Thoracic aorta (tissue), 2 donors: ENCODE measurements around the gene IWS1. TPM values are rescaled to one million over a fixed set of nuclear protein-coding genes. Genes with fewer than 3 reads are reported as not detected.

ENCODE experiments used
- ATAC-seq: fragments of 150-250 bp; one replicate; pipeline ENCODE4 v1.8.0; 2017; ENCODE audit warnings: low read depth; ENCODE audit not compliant: insufficient number of reproducible peaks, low FRiP score
- DNase-seq: peaks from one replicate; pipeline ENCODE4 v3.0.0-alpha.2; 2020; ENCODE audit warnings: low spot score
- H3K27ac ChIP-seq, 2 donors: fragments of 200-600 bp; sonication (generic); 1 replicate in 1 of 2; 2 replicates in 1 of 2; pipeline ENCODE4 v1.5.1; 2016; ENCODE audit warnings: mild to moderate bottlenecking in 2 of 2, moderate library complexity in 2 of 2
- H3K27me3 ChIP-seq: fragments of 200-600 bp; sonication (generic); replicated peaks from 2 replicates; pipeline ENCODE4 v1.6.0; 2016; ENCODE audit warnings: mild to moderate bottlenecking; ENCODE audit not compliant: insufficient read depth
- H3K36me3 ChIP-seq: fragments of 200-600 bp; sonication (generic); one replicate; pipeline ENCODE4 v1.5.1; 2016
- H3K4me1 ChIP-seq, 2 donors: fragments of 200-600 bp; sonication (generic); 1 replicate in 1 of 2; 2 replicates in 1 of 2; pipeline versions ENCODE4 v1.5.1 to v1.6.0; 2016; ENCODE audit warnings: low read depth in 2 of 2, mild to moderate bottlenecking in 1 of 2; ENCODE audit not compliant: control insufficient read depth in 1 of 2
- H3K4me3 ChIP-seq: fragments of 200-600 bp; sonication (generic); 2 replicates; pipeline ENCODE4 v1.5.1; 2016; ENCODE audit warnings: mild to moderate bottlenecking
- H3K9me3 ChIP-seq: fragments of 200-600 bp; sonication (generic); 2 replicates; pipeline ENCODE4 v1.5.1; 2016
- CTCF ChIP-seq: fragments of 200-600 bp; sonication (generic); IDR thresholded peaks from one replicate; pipeline ENCODE4 v1.5.1; 2019; ENCODE audit warnings: antibody characterized with exemption
- total RNA-seq, 2 donors: library from RNA; depleted of rRNA; stranded (reverse); fragments of >200 nt; gene quantifications; one replicate each; pipeline versions ENCODE4 v1.1.0 to v1.2.3, GENCODE V29; 2016

IWS1 gene
- total RNA-seq, 2 donors from 2014 or later = 43.2 to 54.0 TPM

GRCh38 chr2:127569666-127570065 is 43.4 kb upstream of the IWS1 start:
- no peak for DNase-seq

GRCh38 chr2:127568128-127568527 is 41.8 kb upstream of the IWS1 start:
- DNase-seq (no peak), ATAC-seq (no peak)
- Histone ChIP-seq H3K36me3 (no peaks in the 10 kb centered on the region), H3K9me3 (no peaks in the 10 kb centered on the region), H3K4me1 (peaks cover 21 to 41% of the 10 kb centered on the region in 2 donors), H3K27ac (peak overlapping the region; percentile 69 to 76), H3K4me3 (no peak overlapping the region), H3K27me3 (no peaks in the 10 kb centered on the region)
- TF ChIP-seq CTCF = no peak

More at GRCh38 chr2:127569666-127570065, 43.4 kb upstream of the IWS1 start:
- Histone ChIP-seq H3K36me3 (no peaks in the 10 kb centered on the region), H3K27me3 (no peaks in the 10 kb centered on the region), H3K4me1 (peaks cover 21 to 41% of the 10 kb centered on the region in 2 donors), H3K9me3 (no peaks in the 10 kb centered on the region), H3K4me3 (no peak overlapping the region), H3K27ac (peak overlapping the region; percentile 4 to 64)
- TF ChIP-seq CTCF = no peak
- ATAC-seq = no peak

GRCh38 chr2:127567351-127567854 is 41.1 kb upstream of the IWS1 start:
- H3K27me3 ChIP-seq = no peaks in the 10 kb centered on the region
- no peaks in the 10 kb centered on the region for H3K9me3 ChIP-seq
- H3K4me3 ChIP-seq = no peak overlapping the region
- DNase-seq (no peak), ATAC-seq (no peak)
- H3K4me1 ChIP-seq = peaks cover 21 to 41% of the 10 kb centered on the region in 2 donors
- no peak overlapping the region for H3K27ac ChIP-seq
- no peaks in the 10 kb centered on the region for H3K36me3 ChIP-seq
- no peak for TF ChIP-seq CTCF

- H3K4me3 ChIP-seq = no peak overlapping the region
- no peaks in the 10 kb centered on the region for H3K27me3 ChIP-seq
- H3K27ac ChIP-seq = no peak overlapping the region
- TF ChIP-seq CTCF = no peak
- H3K9me3 ChIP-seq = no peaks in the 10 kb centered on the region
- H3K36me3 ChIP-seq = no peaks in the 10 kb centered on the region
- no peak for DNase-seq
- H3K4me1 ChIP-seq = peaks cover 21 to 42% of the 10 kb centered on the region in 2 donors
- no peak for ATAC-seq
Measured at GRCh38 chr2:127566576-127566975, 40.3 kb upstream of the IWS1 start.

GRCh38 chr2:127566139-127566417 is 39.8 kb upstream of the IWS1 start:
- no peak overlapping the region for H3K27ac ChIP-seq
- no peaks in the 10 kb centered on the region for H3K27me3 ChIP-seq
- peaks cover 26 to 45% of the 10 kb centered on the region in 2 donors for H3K4me1 ChIP-seq
- no peak overlapping the region for H3K4me3 ChIP-seq
- H3K9me3 ChIP-seq = no peaks in the 10 kb centered on the region
- DNase-seq (no peak), ATAC-seq (no peak)
- H3K36me3 ChIP-seq = no peaks in the 10 kb centered on the region
- no peak for TF ChIP-seq CTCF
